GM12878 (cell line): ENCODE measurements around the gene ANP32E. TPM values are rescaled to one million over a fixed set of nuclear protein-coding genes. Genes with fewer than 3 reads are reported as not detected.

Source experiments
- ATF7 ChIP-seq: fragments of 450-650 bp; IDR thresholded peaks from 2 replicates; pipeline ENCODE4 v1.6.1; 2016; ENCODE audit warnings: low read depth, mild to moderate bottlenecking
- DPF2 ChIP-seq: fragments of 450-650 bp; IDR thresholded peaks from 2 replicates; pipeline ENCODE4 v1.6.1; 2017; ENCODE audit warnings: mild to moderate bottlenecking
- EED ChIP-seq: sonication (generic); IDR thresholded peaks from 2 replicates; pipeline ENCODE4 v1.6.1; 2016; ENCODE audit warnings: antibody characterized with exemption, low read depth
- FOS ChIP-seq: IDR thresholded peaks from 3 replicates; pipeline ENCODE4 v1.6.1; 2011; ENCODE audit warnings: borderline replicate concordance; ENCODE audit not compliant: insufficient read length; ENCODE audit errors: extremely low read depth
- IKZF1 ChIP-seq: fragments of 450-650 bp; conservative IDR thresholded peaks from 2 replicates; pipeline ENCODE4 v1.6.1; 2017; ENCODE audit warnings: antibody characterized with exemption, mild to moderate bottlenecking
- KAT2A ChIP-seq: conservative IDR thresholded peaks from 2 replicates; pipeline ENCODE4 v1.6.1; 2011; ENCODE audit warnings: low read depth, low read length; ENCODE audit not compliant: control insufficient read depth
- NR2F1 ChIP-seq: fragments of 450-650 bp; conservative IDR thresholded peaks from 2 replicates; pipeline ENCODE4 v1.6.1; 2017; ENCODE audit warnings: mild to moderate bottlenecking
- PAX8 ChIP-seq: fragments of 450-650 bp; IDR thresholded peaks from 2 replicates; pipeline ENCODE4 v1.6.1; 2017; ENCODE audit warnings: mild to moderate bottlenecking, moderate library complexity
- RFX5 ChIP-seq: IDR thresholded peaks from 2 replicates; pipeline ENCODE4 v1.6.1; 2011; ENCODE audit warnings: low read depth, low read length, improper control_type of control experiment
- SREBF1 ChIP-seq: IDR thresholded peaks from 2 replicates; pipeline ENCODE4 v1.6.1; 2012; ENCODE audit warnings: mild to moderate bottlenecking, low read length
- SREBF2 ChIP-seq: IDR thresholded peaks from 2 replicates; pipeline ENCODE4 v1.6.1; 2012; ENCODE audit warnings: mild to moderate bottlenecking, low read length
- SUPT20H ChIP-seq: IDR thresholded peaks from 2 replicates; pipeline ENCODE4 v1.6.1; 2011; ENCODE audit warnings: low read depth, mild to moderate bottlenecking, low read length, moderate library complexity, borderline replicate concordance; ENCODE audit not compliant: control insufficient read depth
- ZSCAN29 ChIP-seq: fragments of 450-650 bp; IDR thresholded peaks from 2 replicates; pipeline ENCODE4 v1.6.1; 2017; ENCODE audit warnings: mild to moderate bottlenecking, moderate library complexity
- polyA plus RNA-seq, 11 experiments: library from polyadenylated mRNA; depleted of rRNA in 4 of 11; unstranded in 6 of 11; stranded (reverse) in 5 of 11; fragments of >200 nt; fragmentation: Nextera tagmentation in 4 of 11; fragmentation: Illumina TruSeq in 1 of 11; extraction: Ambion mirVana in 4 of 11; extraction: Trizol in 1 of 11; gene quantifications; 1 replicate in 1 of 11; 2 replicates in 10 of 11; pipeline versions ENCODE4 v1.2.1 to v1.2.3, GENCODE V29; 2011 to 2016; ENCODE audit warnings: inconsistent platforms in 2 of 11, missing spikeins in 2 of 11, low read depth in 1 of 11
- total RNA-seq, 4 experiments: library from RNA; depleted of rRNA in 3 of 4; stranded (reverse); fragments of >200 nt in 3 of 4; fragmentation: Illumina TruSeq in 1 of 4; extraction: Trizol in 1 of 4; gene quantifications; 2 replicates each; pipeline versions ENCODE4 v1.2.1 to v1.2.3, GENCODE V29; 2013 to 2021
- TF ChIP-seq, protein P1 (sequence below): fragments of 450-650 bp; IDR thresholded peaks from 2 replicates; pipeline ENCODE4 v1.6.1; 2017; ENCODE audit warnings: mild to moderate bottlenecking, moderate library complexity
- TF ChIP-seq, protein P2 (sequence below): fragments of 450-650 bp; formaldehyde crosslinking; IDR thresholded peaks from 2 replicates; pipeline ENCODE4 v1.4.0; 2020; ENCODE audit warnings: mild to moderate bottlenecking, moderate library complexity
- TF ChIP-seq, protein P3 (sequence below): fragments of 450-650 bp; IDR thresholded peaks from 2 replicates; pipeline ENCODE4 v1.6.1; 2016; ENCODE audit warnings: mild to moderate bottlenecking

ANP32E gene
- total and polyA plus RNA-seq, 10 of the 15 experiments (the other 5 are each of a cell fraction or from before 2014, with no cell fraction given) = 59.2 to 250 (median 121) TPM

DNA sequence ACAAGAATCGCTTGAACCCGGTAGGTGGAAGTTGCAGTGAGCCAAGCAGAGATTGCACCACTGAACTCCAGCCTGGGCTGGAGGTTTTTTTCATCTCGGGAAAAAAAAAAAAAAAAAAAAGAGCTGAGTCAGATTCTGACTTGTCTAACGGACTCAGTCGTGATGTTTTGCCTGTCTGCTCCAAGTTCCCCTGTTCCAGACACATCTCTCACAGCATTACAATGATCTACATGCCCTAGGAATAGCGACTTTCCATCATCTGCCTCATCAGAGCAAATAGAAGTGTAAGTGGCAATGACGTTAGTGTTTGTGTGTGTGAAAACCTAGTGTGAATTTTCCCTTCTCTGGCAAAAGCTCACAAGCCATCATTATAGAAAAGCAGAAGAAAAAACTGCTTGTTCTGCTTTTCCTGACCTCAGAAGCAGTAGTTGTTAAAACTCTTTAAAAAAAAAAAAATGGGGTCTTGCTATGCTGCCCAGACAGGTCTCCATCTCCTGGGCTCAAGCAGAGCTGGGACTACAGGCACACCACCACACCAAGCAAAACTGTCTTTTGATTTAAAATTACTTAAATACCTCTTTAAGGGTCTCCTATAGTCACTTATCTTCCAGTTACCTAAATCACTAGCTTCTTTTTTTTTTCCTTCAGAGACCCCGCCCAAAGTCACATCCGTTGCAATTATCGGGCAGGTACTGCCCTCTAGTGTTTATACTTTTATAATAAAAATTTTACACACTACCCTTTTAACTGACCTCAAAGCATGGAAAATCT is 48.9 kb downstream of the ANP32E start (continued):
- TF ChIP-seq KAT2A (no peak), EED (no peak), SREBF2 (no peak), SREBF1 (no peak), NR2F1 (no peak), FOS (no peak), RFX5 (no peak), PAX8 (no peak), IKZF1 (peak; percentile 76), ATF7 (peak; percentile 77), ZSCAN29 (no peak), DPF2 (peak; percentile 55), SUPT20H (no peak)
- TF ChIP-seq, protein P1, sequence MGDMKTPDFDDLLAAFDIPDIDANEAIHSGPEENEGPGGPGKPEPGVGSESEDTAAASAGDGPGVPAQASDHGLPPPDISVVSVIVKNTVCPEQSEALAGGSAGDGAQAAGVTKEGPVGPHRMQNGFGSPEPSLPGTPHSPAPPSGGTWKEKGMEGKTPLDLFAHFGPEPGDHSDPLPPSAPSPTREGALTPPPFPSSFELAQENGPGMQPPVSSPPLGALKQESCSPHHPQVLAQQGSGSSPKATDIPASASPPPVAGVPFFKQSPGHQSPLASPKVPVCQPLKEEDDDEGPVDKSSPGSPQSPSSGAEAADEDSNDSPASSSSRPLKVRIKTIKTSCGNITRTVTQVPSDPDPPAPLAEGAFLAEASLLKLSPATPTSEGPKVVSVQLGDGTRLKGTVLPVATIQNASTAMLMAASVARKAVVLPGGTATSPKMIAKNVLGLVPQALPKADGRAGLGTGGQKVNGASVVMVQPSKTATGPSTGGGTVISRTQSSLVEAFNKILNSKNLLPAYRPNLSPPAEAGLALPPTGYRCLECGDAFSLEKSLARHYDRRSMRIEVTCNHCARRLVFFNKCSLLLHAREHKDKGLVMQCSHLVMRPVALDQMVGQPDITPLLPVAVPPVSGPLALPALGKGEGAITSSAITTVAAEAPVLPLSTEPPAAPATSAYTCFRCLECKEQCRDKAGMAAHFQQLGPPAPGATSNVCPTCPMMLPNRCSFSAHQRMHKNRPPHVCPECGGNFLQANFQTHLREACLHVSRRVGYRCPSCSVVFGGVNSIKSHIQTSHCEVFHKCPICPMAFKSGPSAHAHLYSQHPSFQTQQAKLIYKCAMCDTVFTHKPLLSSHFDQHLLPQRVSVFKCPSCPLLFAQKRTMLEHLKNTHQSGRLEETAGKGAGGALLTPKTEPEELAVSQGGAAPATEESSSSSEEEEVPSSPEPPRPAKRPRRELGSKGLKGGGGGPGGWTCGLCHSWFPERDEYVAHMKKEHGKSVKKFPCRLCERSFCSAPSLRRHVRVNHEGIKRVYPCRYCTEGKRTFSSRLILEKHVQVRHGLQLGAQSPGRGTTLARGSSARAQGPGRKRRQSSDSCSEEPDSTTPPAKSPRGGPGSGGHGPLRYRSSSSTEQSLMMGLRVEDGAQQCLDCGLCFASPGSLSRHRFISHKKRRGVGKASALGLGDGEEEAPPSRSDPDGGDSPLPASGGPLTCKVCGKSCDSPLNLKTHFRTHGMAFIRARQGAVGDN = no peak
- TF ChIP-seq, protein P2, sequence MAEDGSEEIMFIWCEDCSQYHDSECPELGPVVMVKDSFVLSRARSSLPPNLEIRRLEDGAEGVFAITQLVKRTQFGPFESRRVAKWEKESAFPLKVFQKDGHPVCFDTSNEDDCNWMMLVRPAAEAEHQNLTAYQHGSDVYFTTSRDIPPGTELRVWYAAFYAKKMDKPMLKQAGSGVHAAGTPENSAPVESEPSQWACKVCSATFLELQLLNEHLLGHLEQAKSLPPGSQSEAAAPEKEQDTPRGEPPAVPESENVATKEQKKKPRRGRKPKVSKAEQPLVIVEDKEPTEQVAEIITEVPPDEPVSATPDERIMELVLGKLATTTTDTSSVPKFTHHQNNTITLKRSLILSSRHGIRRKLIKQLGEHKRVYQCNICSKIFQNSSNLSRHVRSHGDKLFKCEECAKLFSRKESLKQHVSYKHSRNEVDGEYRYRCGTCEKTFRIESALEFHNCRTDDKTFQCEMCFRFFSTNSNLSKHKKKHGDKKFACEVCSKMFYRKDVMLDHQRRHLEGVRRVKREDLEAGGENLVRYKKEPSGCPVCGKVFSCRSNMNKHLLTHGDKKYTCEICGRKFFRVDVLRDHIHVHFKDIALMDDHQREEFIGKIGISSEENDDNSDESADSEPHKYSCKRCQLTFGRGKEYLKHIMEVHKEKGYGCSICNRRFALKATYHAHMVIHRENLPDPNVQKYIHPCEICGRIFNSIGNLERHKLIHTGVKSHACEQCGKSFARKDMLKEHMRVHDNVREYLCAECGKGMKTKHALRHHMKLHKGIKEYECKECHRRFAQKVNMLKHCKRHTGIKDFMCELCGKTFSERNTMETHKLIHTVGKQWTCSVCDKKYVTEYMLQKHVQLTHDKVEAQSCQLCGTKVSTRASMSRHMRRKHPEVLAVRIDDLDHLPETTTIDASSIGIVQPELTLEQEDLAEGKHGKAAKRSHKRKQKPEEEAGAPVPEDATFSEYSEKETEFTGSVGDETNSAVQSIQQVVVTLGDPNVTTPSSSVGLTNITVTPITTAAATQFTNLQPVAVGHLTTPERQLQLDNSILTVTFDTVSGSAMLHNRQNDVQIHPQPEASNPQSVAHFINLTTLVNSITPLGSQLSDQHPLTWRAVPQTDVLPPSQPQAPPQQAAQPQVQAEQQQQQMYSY (CRISPR knock-in tag) = no peak
- TF ChIP-seq, protein P3, sequence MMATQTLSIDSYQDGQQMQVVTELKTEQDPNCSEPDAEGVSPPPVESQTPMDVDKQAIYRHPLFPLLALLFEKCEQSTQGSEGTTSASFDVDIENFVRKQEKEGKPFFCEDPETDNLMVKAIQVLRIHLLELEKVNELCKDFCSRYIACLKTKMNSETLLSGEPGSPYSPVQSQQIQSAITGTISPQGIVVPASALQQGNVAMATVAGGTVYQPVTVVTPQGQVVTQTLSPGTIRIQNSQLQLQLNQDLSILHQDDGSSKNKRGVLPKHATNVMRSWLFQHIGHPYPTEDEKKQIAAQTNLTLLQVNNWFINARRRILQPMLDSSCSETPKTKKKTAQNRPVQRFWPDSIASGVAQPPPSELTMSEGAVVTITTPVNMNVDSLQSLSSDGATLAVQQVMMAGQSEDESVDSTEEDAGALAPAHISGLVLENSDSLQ = no peak
